Chondrocyte (in vitro differentiated cells): ENCODE measurements around the gene CPEB4. TPM values are rescaled to one million over a fixed set of nuclear protein-coding genes. Genes with fewer than 3 reads are reported as not detected.
A peak's percentile ranks its signal among the peaks of the same experiment; 100 is the strongest.

ENCODE experiments used
- DNase-seq: peaks from one replicate; pipeline ENCODE4 v3.0.0; 2021; ENCODE audit warnings: mixed read lengths, low spot score
- H3K27ac Mint-ChIP-seq: one replicate; pipeline ENCODE4 v1.8.0; 2021; ENCODE audit warnings: mild to moderate bottlenecking, moderate library complexity, mixed read lengths; ENCODE audit not compliant: unreplicated experiment
- H3K27me3 Mint-ChIP-seq: 2 replicates; pipeline ENCODE4 v1.8.0; 2021; ENCODE audit warnings: low read depth, mixed read lengths
- H3K36me3 Mint-ChIP-seq: 2 replicates; pipeline ENCODE4 v1.8.0; 2021; ENCODE audit warnings: low read depth, mixed read lengths
- H3K4me1 Mint-ChIP-seq: 2 replicates; pipeline ENCODE4 v1.8.0; 2021; ENCODE audit warnings: low read depth, mild to moderate bottlenecking, mixed read lengths
- H3K4me3 Mint-ChIP-seq: one replicate; pipeline ENCODE4 v1.8.0; 2021; ENCODE audit warnings: mild to moderate bottlenecking, moderate library complexity, mixed read lengths; ENCODE audit not compliant: unreplicated experiment
- H3K9me3 Mint-ChIP-seq: 2 replicates; pipeline ENCODE4 v1.8.0; 2021; ENCODE audit warnings: low read depth, mixed read lengths
- total RNA-seq: library from RNA; stranded (reverse); gene quantifications from 3 replicates; pipeline ENCODE4 v1.2.1, GENCODE V29; 2021
- TF ChIP-seq, protein P1 (sequence below): fragments of 200-600 bp; sonication (generic); IDR thresholded peaks from 2 replicates; pipeline ENCODE4 v1.5.0; 2021; ENCODE audit warnings: antibody characterized with exemption, mild to moderate bottlenecking, moderate library complexity

CPEB4 gene
- total RNA-seq, 1 donor from 2014 or later: 27.1 TPM

DNA sequence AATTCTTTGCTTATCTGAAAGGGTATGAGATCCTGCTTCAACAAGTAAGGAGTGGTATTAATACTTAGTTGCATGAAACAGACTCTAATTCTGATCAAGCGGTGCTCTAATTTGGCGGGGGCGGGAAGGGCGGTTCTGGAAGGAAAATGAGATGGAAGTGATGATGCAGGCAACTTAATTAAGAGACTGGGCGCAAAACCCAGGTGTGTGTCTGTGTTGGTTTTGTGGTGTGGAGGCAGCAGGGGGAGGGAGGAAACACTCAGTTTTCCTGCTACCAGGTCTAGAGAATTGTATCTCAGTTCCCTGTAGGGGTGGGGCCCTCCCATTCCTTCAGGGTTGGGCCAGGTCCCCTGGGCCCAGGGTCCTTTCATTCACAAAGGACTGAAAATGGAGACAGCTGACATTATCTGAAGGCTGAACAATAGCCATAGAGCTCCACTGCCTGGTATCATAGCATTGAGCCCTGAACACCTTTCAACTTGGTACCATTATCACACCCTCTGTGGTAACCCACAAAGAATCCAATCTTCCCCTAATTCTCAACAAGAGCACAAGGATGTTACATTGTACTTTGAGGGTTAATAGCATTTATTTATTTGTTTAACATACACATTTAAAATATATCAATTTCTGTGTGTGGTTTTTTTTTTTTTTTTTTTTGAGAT lies 83.7 kb downstream of the CPEB4 start:
- peaks cover 15% of the 10 kb centered on the region for H3K4me1 Mint-ChIP-seq
- H3K9me3 Mint-ChIP-seq: no peaks in the 10 kb centered on the region
- no peak overlapping the region for H3K4me3 Mint-ChIP-seq
- no peak overlapping the region for H3K27ac Mint-ChIP-seq
- TF ChIP-seq, protein P1, sequence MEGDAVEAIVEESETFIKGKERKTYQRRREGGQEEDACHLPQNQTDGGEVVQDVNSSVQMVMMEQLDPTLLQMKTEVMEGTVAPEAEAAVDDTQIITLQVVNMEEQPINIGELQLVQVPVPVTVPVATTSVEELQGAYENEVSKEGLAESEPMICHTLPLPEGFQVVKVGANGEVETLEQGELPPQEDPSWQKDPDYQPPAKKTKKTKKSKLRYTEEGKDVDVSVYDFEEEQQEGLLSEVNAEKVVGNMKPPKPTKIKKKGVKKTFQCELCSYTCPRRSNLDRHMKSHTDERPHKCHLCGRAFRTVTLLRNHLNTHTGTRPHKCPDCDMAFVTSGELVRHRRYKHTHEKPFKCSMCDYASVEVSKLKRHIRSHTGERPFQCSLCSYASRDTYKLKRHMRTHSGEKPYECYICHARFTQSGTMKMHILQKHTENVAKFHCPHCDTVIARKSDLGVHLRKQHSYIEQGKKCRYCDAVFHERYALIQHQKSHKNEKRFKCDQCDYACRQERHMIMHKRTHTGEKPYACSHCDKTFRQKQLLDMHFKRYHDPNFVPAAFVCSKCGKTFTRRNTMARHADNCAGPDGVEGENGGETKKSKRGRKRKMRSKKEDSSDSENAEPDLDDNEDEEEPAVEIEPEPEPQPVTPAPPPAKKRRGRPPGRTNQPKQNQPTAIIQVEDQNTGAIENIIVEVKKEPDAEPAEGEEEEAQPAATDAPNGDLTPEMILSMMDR: no peak
- no peaks in the 10 kb centered on the region for H3K36me3 Mint-ChIP-seq
- no peak for DNase-seq
- H3K27me3 Mint-ChIP-seq: no peaks in the 10 kb centered on the region

DNA sequence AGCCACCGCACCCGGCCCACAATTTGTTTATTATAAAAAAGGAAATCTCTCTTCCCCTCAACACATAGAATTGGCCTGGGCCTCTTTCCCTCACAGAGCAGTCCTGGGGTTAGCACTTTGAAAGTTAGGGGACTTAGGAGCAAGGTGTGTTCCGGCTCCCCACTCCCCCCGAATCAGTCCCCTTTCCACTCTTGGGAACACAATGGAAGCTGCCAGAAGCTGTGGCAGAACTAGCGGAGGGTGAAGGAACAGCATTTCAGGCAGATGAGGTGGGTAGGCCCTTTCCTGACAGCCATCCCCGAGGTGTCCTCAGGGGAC lies 84.4 kb downstream of the CPEB4 start:
- Mint-ChIP-seq H3K4me3 (peak overlapping the region; percentile 69), H3K9me3 (no peaks in the 10 kb centered on the region), H3K4me1 (peaks cover 15% of the 10 kb centered on the region), H3K27me3 (peaks cover 5% of the 10 kb centered on the region), H3K36me3 (no peaks in the 10 kb centered on the region), H3K27ac (no peak overlapping the region)
- DNase-seq: no peak
- TF ChIP-seq, protein P1: no peak

DNA sequence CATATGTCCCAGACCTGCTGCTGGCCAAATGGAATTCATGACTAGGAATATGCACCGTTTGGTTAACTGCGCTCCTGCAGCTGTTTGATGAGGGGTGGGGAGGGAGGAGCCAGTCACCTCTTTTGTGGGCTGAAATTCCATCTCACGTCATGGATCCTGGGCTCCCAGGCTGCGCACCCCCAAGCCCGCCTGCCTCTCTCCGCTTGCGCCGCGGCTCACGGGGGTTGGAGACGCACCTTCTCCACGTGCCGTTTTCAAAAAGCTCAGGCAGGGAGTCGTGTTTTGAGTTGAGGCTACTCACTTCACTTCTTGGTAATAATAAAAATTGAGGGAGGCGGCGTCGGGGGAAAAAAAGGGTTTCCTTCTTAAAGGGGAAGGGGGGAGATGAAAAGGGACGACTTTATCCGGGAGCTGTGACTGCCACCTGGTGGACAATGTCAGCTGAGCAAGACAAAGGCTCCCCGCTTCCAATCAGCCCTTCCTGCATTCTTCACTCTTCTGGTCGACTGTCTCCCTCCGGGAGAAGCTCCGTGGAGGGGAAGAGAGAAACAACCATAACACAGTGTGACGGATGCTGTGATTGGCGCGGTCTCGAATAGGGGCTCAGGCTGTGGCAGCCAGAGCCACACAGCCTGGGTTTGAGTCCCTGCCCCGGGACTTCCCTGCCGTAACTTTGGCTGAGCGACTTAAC lies 84.9 kb downstream of the CPEB4 start:
- H3K4me1 Mint-ChIP-seq: peaks cover 15% of the 10 kb centered on the region
- H3K4me3 Mint-ChIP-seq: peak overlapping the region; percentile 69
- TF ChIP-seq, protein P1: peak; percentile 98
- DNase-seq: no peak
- H3K27ac Mint-ChIP-seq: no peak overlapping the region
- H3K27me3 Mint-ChIP-seq: peaks cover 9% of the 10 kb centered on the region
- no peaks in the 10 kb centered on the region for H3K9me3 Mint-ChIP-seq
- H3K36me3 Mint-ChIP-seq: peaks cover 1% of the 10 kb centered on the region

DNA sequence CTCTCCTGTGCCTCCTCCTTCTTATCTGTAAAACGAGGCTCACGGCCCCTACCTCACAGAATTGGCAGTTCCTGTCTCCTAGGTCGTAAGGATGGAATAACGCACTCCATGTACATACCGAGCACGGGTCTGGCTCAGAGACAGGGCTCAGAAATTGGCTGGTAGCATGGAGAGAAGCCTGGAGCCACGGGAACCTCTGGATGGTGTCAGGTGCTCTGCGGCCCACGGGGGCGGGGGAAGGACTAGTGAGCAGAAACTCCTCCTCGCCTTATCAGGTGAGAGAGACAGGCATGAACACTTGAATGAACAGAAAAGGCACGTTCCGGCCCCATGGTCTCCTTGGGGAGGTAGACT lies 85.4 kb downstream of the CPEB4 start:
- H3K4me3 Mint-ChIP-seq: peak overlapping the region; percentile 69
- peaks cover 1% of the 10 kb centered on the region for H3K36me3 Mint-ChIP-seq
- no peaks in the 10 kb centered on the region for H3K9me3 Mint-ChIP-seq
- H3K4me1 Mint-ChIP-seq: peaks cover 15% of the 10 kb centered on the region
- H3K27ac Mint-ChIP-seq: no peak overlapping the region
- H3K27me3 Mint-ChIP-seq: peaks cover 12% of the 10 kb centered on the region
- TF ChIP-seq, protein P1: no peak
- DNase-seq: no peak

DNA sequence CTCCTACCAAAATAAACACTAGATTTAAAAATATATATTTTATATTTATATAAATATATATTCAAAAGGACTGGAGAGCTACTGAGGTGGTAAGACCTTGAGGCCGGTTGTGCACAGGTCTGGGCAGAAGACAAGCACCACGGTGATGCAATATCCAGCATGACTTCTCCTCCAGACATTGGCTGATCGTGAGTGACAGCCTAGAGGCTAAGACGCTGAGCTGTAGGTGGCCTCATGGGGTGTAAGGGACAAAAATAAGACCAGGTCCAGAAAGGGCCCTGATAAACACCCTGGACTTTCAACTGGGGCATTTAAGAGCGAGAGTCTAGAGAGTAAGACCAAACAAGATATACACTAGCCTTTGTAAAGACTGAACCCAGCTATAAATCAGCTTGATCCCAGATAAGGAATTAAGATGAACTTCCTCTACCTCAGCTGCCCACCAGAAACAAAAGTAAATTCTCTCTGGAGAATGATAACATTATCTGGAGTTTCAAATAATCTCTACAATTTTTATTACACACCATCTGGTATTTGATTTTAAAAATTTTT lies 86.6 kb downstream of the CPEB4 start:
- H3K36me3 Mint-ChIP-seq: peaks cover 1% of the 10 kb centered on the region
- no peak for DNase-seq
- H3K9me3 Mint-ChIP-seq: no peaks in the 10 kb centered on the region
- peaks cover 9% of the 10 kb centered on the region for H3K4me1 Mint-ChIP-seq
- no peak overlapping the region for H3K27ac Mint-ChIP-seq
- peaks cover 22% of the 10 kb centered on the region for H3K27me3 Mint-ChIP-seq
- TF ChIP-seq, protein P1: no peak
- H3K4me3 Mint-ChIP-seq: no peak overlapping the region
